ENCODE data around the gene PARVB. TPM values are rescaled to one million over a fixed set of nuclear protein-coding genes. Genes with fewer than 3 reads are reported as not detected.

The PARVB gene
- polyA plus RNA-seq, 1 experiment: 65.8 TPM

DNA sequence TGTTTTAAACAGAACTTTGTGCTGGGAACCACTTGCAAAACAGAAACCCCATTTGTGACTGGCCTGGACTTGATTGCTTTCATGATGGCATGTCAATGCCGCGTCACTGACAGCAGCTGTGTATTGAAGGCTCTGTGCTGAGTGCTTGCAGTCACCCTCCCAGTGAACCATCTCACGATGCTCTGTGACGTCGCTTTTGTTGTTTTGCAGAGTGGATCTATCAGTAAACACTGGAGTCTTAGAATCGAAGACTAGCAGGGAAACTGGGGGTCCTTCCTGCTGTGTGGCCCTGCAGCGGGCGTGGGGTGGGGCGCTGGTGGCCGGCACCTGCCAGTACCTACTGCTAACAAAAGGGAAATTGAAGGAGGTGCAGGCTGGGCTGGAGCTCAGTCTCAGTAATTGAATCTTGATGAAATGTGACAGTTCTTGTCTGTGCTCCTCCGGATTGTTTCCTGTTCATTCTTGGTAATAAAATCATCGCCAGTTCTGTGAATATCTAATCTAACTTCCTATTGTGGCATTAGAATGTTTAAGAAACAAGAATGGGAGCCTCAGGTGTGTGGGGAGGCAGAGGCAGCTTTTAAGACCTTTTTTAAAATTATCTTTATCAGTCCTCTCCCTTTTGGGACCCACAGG lies 106.1 kb downstream of the PARVB start:
- Histone ChIP-seq H3K27me3 (ENCODE audit: control insufficient read depth, insufficient read depth, low read length) (no peaks in the 10 kb centered on the region), H3K36me3 (ENCODE audit: control insufficient read depth, insufficient read depth, low read length) (peaks cover 5% of the 10 kb centered on the region), H3K4me3 (ENCODE audit: low read depth, low read length) (no peak overlapping the region)
- TF ChIP-seq, protein P1, sequence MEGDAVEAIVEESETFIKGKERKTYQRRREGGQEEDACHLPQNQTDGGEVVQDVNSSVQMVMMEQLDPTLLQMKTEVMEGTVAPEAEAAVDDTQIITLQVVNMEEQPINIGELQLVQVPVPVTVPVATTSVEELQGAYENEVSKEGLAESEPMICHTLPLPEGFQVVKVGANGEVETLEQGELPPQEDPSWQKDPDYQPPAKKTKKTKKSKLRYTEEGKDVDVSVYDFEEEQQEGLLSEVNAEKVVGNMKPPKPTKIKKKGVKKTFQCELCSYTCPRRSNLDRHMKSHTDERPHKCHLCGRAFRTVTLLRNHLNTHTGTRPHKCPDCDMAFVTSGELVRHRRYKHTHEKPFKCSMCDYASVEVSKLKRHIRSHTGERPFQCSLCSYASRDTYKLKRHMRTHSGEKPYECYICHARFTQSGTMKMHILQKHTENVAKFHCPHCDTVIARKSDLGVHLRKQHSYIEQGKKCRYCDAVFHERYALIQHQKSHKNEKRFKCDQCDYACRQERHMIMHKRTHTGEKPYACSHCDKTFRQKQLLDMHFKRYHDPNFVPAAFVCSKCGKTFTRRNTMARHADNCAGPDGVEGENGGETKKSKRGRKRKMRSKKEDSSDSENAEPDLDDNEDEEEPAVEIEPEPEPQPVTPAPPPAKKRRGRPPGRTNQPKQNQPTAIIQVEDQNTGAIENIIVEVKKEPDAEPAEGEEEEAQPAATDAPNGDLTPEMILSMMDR (IDR thresholded peaks at IDR 0.05; ENCODE audit: insufficient read depth, low read depth, low read length): no peak
- no peak for DNase-seq (ENCODE audit: low read depth)
- ChIA-PET CTCF (interaction anchor here (0.5 to 1.3 kb wide), 2 partner anchors 11 to 145 kb away, joined by 3 to 4 read pairs; no protein-coding TSS in a partner anchor), POLR2A (no interaction called here)

DNA sequence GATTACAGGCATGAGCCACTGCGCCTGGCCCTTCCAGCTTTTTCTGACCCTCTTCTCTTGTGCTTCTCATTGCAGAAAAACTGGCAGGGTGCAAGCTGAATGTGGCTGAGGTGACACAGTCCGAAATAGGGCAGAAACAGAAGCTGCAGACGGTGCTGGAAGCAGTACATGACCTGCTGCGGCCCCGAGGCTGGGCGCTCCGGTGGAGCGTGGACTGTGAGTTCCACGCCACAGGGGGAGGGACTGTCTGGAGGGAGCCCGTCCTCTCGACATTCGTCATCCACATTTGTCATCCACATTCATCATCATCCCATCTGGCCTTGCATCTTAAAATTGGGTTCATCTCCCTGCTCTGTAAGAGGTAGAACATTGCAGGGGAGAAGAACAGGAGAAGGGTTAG lies 107.3 kb downstream of the PARVB start:
- ChIA-PET CTCF (no interaction called here), POLR2A (no interaction called here)
- H3K27me3 ChIP-seq (ENCODE audit: control insufficient read depth, insufficient read depth, low read length): no peaks in the 10 kb centered on the region
- no peak overlapping the region for H3K4me3 ChIP-seq (ENCODE audit: low read depth, low read length)
- peaks cover 14% of the 10 kb centered on the region for H3K36me3 ChIP-seq (ENCODE audit: control insufficient read depth, insufficient read depth, low read length)
- DNase-seq (ENCODE audit: low read depth): no peak
- TF ChIP-seq, protein P1 (IDR thresholded peaks at IDR 0.05; ENCODE audit: insufficient read depth, low read depth, low read length): no peak

DNA sequence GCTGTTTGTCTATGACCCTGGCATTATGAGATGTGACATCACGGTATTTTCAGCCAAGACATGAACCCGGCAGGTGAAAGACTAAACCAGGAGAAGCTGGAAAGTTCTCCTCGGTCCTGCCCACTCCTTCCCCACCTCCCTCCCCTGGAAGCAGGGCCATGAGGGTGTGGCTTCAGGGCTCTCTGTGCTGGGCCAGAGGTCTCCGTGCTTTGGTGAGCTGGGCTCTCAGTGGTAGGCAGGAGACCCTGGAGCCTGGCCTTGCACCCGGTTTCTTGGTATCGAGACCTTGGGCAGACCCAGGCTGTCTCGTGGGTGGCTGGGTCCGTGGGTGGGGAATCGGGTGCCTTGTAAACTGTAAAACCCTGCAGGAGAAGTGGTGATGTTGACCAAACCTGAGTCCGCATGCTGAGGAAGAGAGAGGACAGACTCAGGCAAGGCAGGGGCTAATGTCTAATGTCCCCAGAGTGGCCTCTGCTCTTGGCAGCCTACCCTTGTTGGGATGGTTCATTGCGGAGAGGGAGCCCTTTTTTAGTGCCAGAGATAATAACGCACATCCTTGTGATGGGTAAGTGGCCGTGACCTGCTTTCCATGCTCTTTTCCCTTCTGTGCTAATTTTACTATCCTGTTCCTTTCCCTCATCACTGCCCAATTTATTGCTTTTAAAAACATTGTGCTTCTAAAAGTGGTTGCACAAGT lies 108.0 kb downstream of the PARVB start:
- Histone ChIP-seq H3K4me3 (ENCODE audit: low read depth, low read length) (no peak overlapping the region), H3K27me3 (ENCODE audit: control insufficient read depth, insufficient read depth, low read length) (no peaks in the 10 kb centered on the region), H3K36me3 (ENCODE audit: control insufficient read depth, insufficient read depth, low read length) (peaks cover 16% of the 10 kb centered on the region)
- DNase-seq (ENCODE audit: low read depth): no peak
- ChIA-PET POLR2A (no interaction called here), CTCF (no interaction called here)
- TF ChIP-seq, protein P1 (IDR thresholded peaks at IDR 0.05; ENCODE audit: insufficient read depth, low read depth, low read length): no peak

DNA sequence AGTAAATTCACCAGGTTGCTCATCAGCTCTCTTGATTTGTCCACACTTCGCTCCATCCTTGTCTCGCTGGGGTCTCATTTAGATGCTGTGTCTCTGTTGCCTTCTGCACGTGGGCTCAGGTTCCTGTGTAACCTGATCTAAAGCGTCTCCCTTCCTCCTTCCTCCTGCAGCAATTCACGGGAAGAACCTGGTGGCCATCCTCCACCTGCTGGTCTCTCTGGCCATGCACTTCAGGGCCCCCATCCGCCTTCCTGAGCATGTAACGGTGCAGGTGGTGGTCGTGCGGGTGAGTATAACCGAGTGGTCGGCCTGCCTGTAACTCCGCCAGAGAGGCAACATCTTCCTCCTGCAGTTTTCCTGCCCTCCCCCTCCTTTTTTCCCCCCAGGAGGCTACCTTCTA lies 108.6 kb downstream of the PARVB start:
- ChIA-PET CTCF (no interaction called here), POLR2A (no interaction called here)
- H3K4me3 ChIP-seq (ENCODE audit: low read depth, low read length): no peak overlapping the region
- H3K36me3 ChIP-seq (ENCODE audit: control insufficient read depth, insufficient read depth, low read length): peaks cover 20% of the 10 kb centered on the region
- TF ChIP-seq, protein P1 (IDR thresholded peaks at IDR 0.05; ENCODE audit: insufficient read depth, low read depth, low read length): no peak
- no peak for DNase-seq (ENCODE audit: low read depth)
- H3K27me3 ChIP-seq (ENCODE audit: control insufficient read depth, insufficient read depth, low read length): no peaks in the 10 kb centered on the region

DNA sequence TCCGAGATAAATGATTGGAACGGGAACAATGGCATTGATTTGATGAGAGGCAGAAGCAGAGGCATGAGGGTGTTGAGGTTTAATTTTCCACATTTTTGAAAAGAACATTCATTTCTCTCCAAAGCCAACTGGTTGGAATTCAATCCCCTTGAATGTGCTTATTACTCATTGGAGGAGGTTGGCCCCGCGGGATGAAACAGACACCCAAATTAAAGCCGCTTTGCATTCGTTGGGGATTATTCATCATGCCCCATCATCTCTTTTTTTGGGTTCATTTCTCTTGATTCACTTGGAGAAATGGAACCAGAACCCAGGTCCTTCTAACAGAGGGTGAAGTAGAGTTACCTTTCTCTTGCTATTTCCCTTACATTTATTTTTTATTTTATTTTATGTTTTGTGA lies 109.1 kb downstream of the PARVB start:
- ChIA-PET POLR2A (no interaction called here), CTCF (no interaction called here)
- Histone ChIP-seq H3K36me3 (ENCODE audit: control insufficient read depth, insufficient read depth, low read length) (peaks cover 24% of the 10 kb centered on the region), H3K4me3 (ENCODE audit: low read depth, low read length) (no peak overlapping the region), H3K27me3 (ENCODE audit: control insufficient read depth, insufficient read depth, low read length) (no peaks in the 10 kb centered on the region)
- TF ChIP-seq, protein P1 (IDR thresholded peaks at IDR 0.05; ENCODE audit: insufficient read depth, low read depth, low read length): no peak
- DNase-seq (ENCODE audit: low read depth): no peak

All from BJ (cell line).